GM18511 (cell line): ENCODE data around the gene DAD1.
"Not testable (repeated sequence)": the region's sequence is repeated elsewhere in the genome, so short reads cannot be mapped to it uniquely, and the experiment has no call there.

Source experiments
- ATAC-seq: cut with Tn5 transposase; IDR thresholded peaks from one replicate; pipeline ENCODE4 v1.9.1; 2021; ENCODE audit warnings: mild to moderate bottlenecking, moderate library complexity; ENCODE audit not compliant: unreplicated experiment

The DAD1 gene

GRCh38 chr14:22569737-22570131 is 19.3 kb downstream of the DAD1 start:
- ATAC-seq, result no peak

GRCh38 chr14:22569106-22569736 is 19.8 kb downstream of the DAD1 start:
- ATAC-seq, result no peak

- no peak for ATAC-seq
Observed at GRCh38 chr14:22567437-22567836, 21.6 kb downstream of the DAD1 start.

- ATAC-seq, result no peak
Observed at GRCh38 chr14:22566845-22567244, 22.2 kb downstream of the DAD1 start.

- ATAC-seq, result not testable (repeated sequence)
Observed at GRCh38 chr14:22566266-22566665, 22.8 kb downstream of the DAD1 start.

DNA sequence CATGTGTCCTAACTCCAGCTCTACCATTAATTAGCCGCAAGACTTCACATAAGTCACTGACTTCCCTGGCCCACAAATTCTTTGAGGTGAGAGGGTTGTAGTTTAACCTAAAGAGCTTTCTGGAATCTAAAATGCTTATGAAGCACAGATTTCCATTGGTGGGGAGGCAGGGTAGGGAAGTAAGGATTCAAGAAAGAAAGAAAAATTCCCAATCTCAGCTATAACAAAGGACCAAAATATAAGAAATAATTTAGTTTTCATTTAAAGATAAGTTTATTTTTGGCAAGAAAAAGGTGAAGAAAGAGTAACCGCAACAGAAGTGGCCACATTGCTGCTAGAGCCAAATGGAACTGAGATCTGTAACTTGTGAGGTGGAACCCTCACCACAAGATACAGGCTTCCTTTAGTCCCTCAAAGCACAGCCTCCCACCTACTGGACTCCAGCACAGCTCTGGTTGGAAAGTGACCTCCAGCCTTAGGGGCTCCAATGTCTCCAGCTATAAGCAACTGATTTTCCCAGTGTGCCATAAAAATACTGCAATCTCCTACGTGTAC is 23.6 kb downstream of the DAD1 start:
- ATAC-seq, result peak; percentile 46

GRCh38 chr14:22564463-22564862 is 24.6 kb downstream of the DAD1 start:
- ATAC-seq, result no peak

- ATAC-seq, result peak; percentile 36
Observed at GRCh38 chr14:22563987-22564386, 25.0 kb downstream of the DAD1 start.

- ATAC-seq, result peak; percentile 28
Observed at GRCh38 chr14:22561661-22562579, 27.1 kb downstream of the DAD1 start.

- no peak for ATAC-seq
Observed at GRCh38 chr14:22561366-22561660, 27.7 kb downstream of the DAD1 start.

DNA sequence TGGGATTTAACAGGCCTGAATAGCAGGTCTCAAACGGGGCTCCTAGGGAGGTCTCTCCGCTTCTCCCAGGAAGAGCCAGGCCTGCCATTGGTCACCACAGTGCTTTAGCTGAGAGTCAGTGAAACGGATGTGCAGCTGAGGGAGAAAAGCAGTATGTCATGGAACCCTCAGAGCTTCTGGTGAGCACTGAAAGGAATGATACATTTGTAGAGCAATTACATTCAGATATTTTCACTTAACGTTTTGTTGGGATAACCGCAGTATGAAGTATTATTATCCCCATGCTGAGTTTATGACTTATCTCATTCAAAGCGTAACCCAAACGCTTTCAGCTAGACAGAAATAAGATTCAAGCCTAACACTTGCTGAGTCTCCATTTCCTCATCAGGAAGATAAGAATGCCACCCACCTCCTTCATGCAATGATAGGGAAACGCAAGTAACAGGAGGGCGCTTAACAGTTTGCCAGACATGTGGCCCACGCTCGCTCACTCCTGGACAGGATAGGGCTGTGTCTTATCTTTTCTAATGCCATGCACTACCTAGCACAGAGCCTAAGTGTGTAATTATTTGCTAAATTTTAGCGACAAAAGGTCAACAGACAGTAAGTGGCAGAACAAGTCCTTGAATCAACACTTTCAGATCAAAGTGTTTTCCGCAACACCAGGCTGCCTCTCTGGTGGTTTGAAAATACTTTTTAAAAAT is 28.2 kb downstream of the DAD1 start:
- no peak for ATAC-seq

GRCh38 chr14:22559041-22559440 is 30.0 kb downstream of the DAD1 start:
- no peak for ATAC-seq

DNA sequence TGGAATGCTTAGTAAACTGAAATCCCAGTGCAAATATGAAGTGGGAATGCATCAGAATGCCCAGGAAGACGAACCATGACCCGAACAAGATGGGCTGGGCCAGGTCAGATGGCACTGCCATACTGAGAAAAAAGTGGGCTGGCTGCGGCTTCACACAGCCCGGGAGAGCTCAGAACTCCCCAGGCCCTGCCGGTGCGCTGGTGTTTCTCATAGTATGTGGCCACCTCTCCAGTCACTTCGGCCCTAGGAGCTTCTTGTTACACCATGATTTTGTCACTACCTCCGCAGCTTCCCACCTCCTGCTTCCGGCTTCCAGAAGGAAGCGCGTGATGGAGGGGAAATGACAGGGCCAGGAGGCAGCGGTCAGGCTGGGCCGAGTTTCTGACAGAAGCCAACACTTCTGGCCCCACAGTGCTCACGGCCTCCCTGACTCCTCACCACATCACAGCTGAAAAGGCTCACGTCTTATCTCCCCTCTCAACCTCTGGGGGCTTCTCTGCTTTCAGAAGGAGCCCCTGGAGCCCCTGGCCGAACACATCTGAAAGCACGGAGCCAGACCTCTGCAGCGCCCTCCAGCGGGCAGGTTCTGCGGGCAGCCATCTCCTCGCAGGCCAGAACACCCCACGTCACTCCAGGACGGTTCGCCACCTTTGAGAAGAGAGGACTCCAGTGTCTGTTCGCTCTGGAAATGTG is 30.7 kb downstream of the DAD1 start:
- no peak for ATAC-seq

DNA sequence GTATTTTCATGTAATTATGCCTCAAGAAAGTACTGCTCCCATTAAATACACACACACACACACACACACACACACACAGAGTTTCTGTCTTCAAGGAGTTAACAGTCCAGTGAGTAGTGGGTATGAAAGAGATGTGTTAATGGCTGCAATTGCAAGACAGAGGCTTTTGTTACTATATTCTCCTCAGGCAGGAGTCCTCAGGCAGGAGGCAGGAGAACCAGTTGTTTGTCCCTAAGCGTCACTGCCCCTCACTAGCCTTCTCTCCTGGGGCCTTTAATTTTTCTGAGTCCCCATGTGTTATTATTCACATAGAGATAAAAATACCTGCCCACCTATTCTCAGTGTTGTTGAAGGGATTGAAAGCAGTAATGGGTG is 31.2 kb downstream of the DAD1 start:
- ATAC-seq, result no peak

GRCh38 chr14:22556990-22557623 is 31.9 kb downstream of the DAD1 start:
- peak; percentile 30 for ATAC-seq

DNA sequence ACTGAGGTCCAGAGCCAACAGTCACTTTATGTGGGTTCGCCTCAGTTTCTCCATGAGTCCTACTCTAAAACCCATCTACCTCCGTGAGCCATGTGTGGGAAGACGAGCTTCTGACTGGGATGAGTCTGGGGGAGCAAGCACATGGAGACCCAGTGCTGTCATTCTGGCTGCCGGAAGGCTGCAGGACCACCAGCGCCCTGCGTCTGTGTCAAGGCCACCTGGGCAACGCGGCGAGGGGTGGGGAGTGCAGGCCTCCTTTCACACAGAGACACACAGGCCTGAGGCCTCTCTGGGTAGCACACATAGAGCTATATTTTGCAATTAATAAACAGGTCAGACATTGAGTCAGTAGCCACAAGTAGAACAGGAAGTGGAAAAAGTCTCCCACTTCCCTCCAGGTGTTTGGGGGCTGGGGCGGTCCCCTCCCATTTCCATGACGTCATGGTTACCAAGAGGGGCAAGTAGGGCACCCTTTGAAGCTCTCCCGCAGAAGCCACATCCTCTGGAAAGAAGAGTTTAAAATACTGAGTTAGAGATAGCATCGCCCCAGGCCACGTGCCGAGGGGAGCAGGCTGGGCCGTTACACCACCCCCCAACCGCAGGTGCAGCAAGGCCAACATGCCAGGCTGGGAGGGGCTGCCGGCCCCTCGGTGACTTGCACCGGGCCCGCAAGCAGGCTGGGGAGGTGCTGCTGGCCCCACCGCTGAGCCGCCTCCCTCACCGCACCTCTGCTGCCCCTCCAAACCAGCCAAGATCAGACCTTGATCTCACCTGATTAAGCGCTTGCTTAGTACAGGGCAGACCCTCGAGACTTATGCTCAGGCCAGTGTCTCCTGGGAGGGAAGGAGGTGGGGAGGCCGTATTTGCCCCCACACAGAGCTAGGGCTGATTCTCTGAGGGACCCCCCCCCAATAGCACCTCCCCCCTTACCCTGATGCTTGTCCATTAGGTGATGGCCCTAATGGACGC is 32.7 kb downstream of the DAD1 start:
- ATAC-seq, result peak; percentile 79

- peak; percentile 8 for ATAC-seq
Observed at GRCh38 chr14:22555384-22556011, 33.5 kb downstream of the DAD1 start.

GRCh38 chr14:22554498-22555383 is 34.3 kb downstream of the DAD1 start:
- ATAC-seq, result no peak
